ENCODE measurements around the gene ROR1.

GRCh38 chr1:64090436-64090835 is 316.6 kb downstream of the ROR1 start:
- no peak for TF ChIP-seq TCF12 (IDR thresholded peaks at IDR 0.05)
- no peak for TF ChIP-seq CTCF (IDR thresholded peaks at IDR 0.05)
